Measurements from ENCODE around the gene PTS.

DNA sequence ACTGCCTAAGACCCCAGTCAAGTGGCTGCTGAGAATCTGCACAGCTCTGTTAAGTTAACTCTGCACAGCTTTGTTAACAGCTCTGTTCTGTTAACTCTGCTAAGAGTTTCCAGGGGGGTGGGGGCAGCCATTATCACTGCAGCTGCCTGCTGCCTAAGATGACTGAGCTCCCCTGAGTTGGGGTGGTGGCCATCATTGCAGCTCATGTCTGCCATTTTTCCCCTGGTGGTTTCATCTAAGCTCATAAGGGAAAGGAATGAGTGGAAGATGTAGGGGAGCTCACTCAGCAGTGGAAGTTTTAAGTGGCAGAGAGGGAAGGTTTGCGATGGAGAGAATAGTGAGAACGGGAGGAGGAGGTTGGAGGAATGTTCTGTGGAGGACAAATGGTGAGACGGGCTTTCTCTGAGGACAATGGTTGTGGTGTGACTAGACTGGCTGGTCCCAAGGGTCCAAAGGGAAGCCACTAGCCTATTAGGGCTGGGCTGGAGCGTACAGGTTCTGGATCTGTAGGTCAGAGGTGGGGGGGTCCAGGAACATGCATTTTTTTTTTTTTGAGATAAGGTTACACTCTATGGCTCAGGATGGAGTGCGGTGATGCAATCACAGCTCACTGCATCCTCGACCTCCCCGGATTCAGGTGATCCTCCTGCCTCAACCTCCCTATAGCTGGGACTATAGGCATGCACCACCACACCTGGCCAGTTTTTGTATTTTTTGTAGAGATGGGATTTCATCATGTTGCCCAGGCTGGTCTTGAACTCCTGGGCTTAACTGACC is 48.0 kb downstream of the PTS start:
- TF ChIP-seq EP300 (IDR thresholded peaks at IDR 0.05) = no peak
- TF ChIP-seq, protein P1, sequence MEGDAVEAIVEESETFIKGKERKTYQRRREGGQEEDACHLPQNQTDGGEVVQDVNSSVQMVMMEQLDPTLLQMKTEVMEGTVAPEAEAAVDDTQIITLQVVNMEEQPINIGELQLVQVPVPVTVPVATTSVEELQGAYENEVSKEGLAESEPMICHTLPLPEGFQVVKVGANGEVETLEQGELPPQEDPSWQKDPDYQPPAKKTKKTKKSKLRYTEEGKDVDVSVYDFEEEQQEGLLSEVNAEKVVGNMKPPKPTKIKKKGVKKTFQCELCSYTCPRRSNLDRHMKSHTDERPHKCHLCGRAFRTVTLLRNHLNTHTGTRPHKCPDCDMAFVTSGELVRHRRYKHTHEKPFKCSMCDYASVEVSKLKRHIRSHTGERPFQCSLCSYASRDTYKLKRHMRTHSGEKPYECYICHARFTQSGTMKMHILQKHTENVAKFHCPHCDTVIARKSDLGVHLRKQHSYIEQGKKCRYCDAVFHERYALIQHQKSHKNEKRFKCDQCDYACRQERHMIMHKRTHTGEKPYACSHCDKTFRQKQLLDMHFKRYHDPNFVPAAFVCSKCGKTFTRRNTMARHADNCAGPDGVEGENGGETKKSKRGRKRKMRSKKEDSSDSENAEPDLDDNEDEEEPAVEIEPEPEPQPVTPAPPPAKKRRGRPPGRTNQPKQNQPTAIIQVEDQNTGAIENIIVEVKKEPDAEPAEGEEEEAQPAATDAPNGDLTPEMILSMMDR (IDR thresholded peaks at IDR 0.05) = no peak
